ENCODE results near the gene EYA4. TPM values are rescaled to one million over a fixed set of nuclear protein-coding genes. Genes with fewer than 3 reads are reported as not detected.

Gene EYA4
- total RNA-seq, 4 donors from 2014 or later: 0.10 to 3.4 (median 0.23) TPM; not detected in 1

DNA sequence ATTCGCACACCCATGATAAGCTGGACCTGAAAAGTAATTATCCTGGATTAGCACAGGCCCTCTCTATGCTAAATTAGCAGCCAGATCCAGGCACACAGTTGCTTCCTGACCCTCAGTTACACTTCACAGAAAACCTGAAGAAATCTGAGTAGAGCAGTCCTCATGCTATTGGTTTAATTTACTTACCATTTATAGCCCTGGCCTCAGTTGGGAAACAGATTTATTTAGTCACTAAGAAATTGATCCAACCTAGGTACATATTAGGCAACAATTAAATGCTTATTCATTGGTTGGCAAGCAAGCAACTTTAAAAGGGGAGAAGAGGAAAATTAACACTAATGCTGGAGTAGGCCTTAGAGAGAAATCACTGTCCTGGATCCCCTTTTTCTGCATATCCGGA lies 15.6 kb upstream of the EYA4 start:
- DNase-seq (ENCODE audit: low spot score in 2 of 2): no peak
- Histone ChIP-seq H3K27ac (no peak overlapping the region), H3K9me3 (no peaks in the 10 kb centered on the region), H3K4me1 (no peaks in the 10 kb centered on the region), H3K27me3 (no peaks in the 10 kb centered on the region), H3K4me3 (no peak overlapping the region), H3K36me3 (no peaks in the 10 kb centered on the region)
- WGBS: 93% methylated on average over 2 of the region's 2 CpGs
- TF ChIP-seq POLR2A (IDR thresholded peaks at IDR 0.05) (no peak), POLR2AphosphoS5 (IDR thresholded peaks at IDR 0.05) (no peak), EP300 (IDR thresholded peaks at IDR 0.05) (no peak)
- TF ChIP-seq, protein P1, sequence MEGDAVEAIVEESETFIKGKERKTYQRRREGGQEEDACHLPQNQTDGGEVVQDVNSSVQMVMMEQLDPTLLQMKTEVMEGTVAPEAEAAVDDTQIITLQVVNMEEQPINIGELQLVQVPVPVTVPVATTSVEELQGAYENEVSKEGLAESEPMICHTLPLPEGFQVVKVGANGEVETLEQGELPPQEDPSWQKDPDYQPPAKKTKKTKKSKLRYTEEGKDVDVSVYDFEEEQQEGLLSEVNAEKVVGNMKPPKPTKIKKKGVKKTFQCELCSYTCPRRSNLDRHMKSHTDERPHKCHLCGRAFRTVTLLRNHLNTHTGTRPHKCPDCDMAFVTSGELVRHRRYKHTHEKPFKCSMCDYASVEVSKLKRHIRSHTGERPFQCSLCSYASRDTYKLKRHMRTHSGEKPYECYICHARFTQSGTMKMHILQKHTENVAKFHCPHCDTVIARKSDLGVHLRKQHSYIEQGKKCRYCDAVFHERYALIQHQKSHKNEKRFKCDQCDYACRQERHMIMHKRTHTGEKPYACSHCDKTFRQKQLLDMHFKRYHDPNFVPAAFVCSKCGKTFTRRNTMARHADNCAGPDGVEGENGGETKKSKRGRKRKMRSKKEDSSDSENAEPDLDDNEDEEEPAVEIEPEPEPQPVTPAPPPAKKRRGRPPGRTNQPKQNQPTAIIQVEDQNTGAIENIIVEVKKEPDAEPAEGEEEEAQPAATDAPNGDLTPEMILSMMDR (IDR thresholded peaks at IDR 0.05): no peak

DNA sequence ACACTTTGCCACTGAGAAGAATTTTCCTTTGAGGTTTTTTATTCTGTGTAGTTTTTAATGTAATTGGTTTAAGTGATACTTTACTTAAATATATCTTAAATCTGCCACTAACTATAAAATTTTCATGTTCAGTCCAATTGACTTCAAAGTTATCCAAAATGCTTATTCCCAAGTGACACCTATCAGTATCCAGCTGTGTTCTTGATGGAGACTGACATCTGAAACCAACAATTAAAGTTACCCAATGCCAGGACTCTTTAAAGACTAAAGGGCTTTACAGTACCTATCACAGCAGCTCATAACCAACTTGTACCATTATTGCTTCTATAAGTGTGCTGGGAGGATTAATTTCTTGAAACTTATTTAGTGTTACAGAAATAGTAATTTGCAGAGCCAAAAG lies 13.8 kb upstream of the EYA4 start:
- Histone ChIP-seq H3K4me1 (no peaks in the 10 kb centered on the region), H3K36me3 (no peaks in the 10 kb centered on the region), H3K27ac (no peak overlapping the region), H3K27me3 (no peaks in the 10 kb centered on the region), H3K9me3 (no peaks in the 10 kb centered on the region), H3K4me3 (no peak overlapping the region)
- TF ChIP-seq POLR2AphosphoS5 (IDR thresholded peaks at IDR 0.05) (no peak), POLR2A (IDR thresholded peaks at IDR 0.05) (no peak), EP300 (IDR thresholded peaks at IDR 0.05) (no peak)
- TF ChIP-seq, protein P1 (IDR thresholded peaks at IDR 0.05): no peak
- no peak for DNase-seq (ENCODE audit: low spot score in 2 of 2)

DNA sequence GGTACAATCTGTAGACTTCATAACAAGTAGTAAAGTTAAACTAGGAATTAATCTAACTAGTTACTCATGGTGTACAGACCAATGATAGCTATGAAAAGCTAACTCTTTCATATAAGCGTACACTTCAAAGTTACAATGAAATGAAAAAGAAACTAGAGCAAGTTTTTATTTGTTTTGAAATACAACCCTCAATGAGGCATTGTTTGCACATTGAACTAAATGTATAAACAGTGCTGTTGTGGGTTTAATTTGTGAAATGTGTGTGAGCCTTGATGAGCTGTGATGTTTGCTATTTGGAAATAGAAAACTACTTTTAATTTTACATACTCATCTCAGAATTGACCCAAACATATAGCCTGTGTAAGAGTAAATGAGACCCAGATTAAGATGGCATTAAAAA lies 11.1 kb upstream of the EYA4 start:
- WGBS: 87% methylated on average over 1 of the region's 1 CpG
- H3K27me3 ChIP-seq: no peaks in the 10 kb centered on the region

DNA sequence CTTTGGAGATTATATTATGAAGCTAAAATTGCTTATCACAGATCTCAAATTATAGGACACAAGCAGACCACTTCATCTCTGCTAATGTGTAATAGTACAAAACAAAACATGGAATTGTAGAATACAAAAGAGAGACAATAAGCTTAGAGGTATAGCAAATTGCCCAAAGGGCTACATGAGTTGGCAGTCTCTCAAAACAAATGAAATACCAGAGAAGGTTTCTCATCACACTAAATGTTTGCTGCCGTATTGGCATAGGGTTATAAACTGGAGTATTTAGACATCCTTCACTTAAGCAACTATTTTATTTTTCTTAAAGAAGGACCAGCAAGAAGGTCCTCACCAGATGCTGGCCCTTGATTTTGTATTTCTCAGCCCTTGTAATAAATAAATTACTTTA lies 5.9 kb upstream of the EYA4 start:
- peaks cover 6% of the 10 kb centered on the region for H3K27me3 ChIP-seq
- no peaks in the 10 kb centered on the region for H3K36me3 ChIP-seq
- H3K4me3 ChIP-seq: no peak overlapping the region
- no peaks in the 10 kb centered on the region for H3K4me1 ChIP-seq
- no peak overlapping the region for H3K27ac ChIP-seq
- no peaks in the 10 kb centered on the region for H3K9me3 ChIP-seq
- TF ChIP-seq POLR2A (IDR thresholded peaks at IDR 0.05) (no peak), POLR2AphosphoS5 (IDR thresholded peaks at IDR 0.05) (no peak), EP300 (IDR thresholded peaks at IDR 0.05) (no peak)
- TF ChIP-seq, protein P1 (IDR thresholded peaks at IDR 0.05): no peak
- no peak for DNase-seq (ENCODE audit: low spot score in 2 of 2)
- WGBS: 63% methylated on average over 1 of the region's 1 CpG

More for the DNA sequence above, 11.1 kb upstream of the EYA4 start:
- no peaks in the 10 kb centered on the region for H3K4me1 ChIP-seq
- DNase-seq (ENCODE audit: low spot score in 2 of 2): no peak
- TF ChIP-seq, protein P1 (IDR thresholded peaks at IDR 0.05): no peak
- TF ChIP-seq POLR2A (IDR thresholded peaks at IDR 0.05): no peak
- TF ChIP-seq POLR2AphosphoS5 (IDR thresholded peaks at IDR 0.05): no peak
- no peak for TF ChIP-seq EP300 (IDR thresholded peaks at IDR 0.05)
- H3K4me3 ChIP-seq: no peak overlapping the region
- H3K9me3 ChIP-seq: no peaks in the 10 kb centered on the region
- no peaks in the 10 kb centered on the region for H3K36me3 ChIP-seq
- H3K27ac ChIP-seq: no peak overlapping the region

- no peaks in the 10 kb centered on the region for H3K36me3 ChIP-seq
- H3K9me3 ChIP-seq: no peaks in the 10 kb centered on the region
- H3K4me3 ChIP-seq: no peak overlapping the region
- WGBS: 71% methylated on average over 1 of the region's 1 CpG
- no peak for DNase-seq (ENCODE audit: low spot score in 2 of 2)
- H3K4me1 ChIP-seq: peaks cover 14% of the 10 kb centered on the region
- H3K27me3 ChIP-seq: peaks cover 24% of the 10 kb centered on the region
- no peak for TF ChIP-seq POLR2A (IDR thresholded peaks at IDR 0.05)
- TF ChIP-seq, protein P1 (IDR thresholded peaks at IDR 0.05): no peak
- no peak for TF ChIP-seq POLR2AphosphoS5 (IDR thresholded peaks at IDR 0.05)
- no peak overlapping the region for H3K27ac ChIP-seq
These were observed 4.2 kb upstream of the EYA4 start for GRCh38 chr6:133236932-133237331.
